ENCODE data around the gene SASH1.

Gene SASH1

GRCh38 chr6:148516617-148517016 lies 174.0 kb downstream of the SASH1 start:
- DNase-seq: no peak

DNA sequence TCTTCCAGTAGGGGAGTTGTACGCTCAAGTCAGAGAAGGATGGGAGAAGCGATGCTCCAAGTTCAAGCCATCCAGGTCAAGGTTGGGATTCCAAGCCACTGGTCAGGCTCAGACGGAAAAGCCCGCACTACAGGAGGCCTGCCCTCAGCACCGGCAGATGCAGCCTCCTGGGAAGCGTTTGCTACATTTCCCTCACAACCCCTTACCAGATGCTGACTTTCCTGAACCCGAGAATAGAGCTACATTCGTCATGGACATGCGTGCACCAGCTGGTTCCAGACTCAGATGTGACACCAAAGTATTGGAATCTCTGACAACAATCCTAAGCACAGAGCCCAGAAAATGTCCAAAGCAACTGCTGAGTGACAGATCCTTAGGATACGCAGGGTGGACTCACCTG lies 174.8 kb downstream of the SASH1 start:
- no peak for DNase-seq

DNA sequence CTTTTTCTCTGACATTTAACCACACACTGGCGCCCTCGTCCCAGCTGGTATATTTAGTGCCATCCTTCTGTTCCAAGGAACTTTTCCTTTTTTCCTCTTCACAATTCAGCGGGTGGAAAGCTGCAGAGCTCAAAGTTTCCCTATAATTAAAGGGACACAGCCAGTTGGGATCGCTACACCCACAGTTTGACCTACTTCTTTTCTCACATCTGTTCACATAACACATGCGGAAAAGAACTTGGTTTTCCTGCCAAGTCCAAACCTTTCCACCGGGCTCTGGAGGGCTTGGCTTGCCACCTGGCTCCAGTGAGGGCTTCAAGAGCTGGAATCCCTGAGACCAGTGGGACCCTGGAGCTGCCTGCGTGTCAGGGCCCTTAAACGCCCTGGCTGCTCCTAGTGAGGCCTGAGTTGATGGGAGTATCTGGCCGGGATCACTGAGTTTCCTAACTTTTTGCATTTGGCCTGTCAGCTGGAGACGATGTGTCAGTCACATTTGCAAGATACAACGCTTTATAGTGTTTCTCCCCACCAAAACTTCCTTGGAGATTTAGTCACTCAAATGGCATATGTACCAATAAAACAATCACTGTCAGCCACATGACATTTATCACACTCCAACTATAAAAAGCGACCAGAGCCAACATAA lies 176.0 kb downstream of the SASH1 start:
- DNase-seq: no peak

DNA sequence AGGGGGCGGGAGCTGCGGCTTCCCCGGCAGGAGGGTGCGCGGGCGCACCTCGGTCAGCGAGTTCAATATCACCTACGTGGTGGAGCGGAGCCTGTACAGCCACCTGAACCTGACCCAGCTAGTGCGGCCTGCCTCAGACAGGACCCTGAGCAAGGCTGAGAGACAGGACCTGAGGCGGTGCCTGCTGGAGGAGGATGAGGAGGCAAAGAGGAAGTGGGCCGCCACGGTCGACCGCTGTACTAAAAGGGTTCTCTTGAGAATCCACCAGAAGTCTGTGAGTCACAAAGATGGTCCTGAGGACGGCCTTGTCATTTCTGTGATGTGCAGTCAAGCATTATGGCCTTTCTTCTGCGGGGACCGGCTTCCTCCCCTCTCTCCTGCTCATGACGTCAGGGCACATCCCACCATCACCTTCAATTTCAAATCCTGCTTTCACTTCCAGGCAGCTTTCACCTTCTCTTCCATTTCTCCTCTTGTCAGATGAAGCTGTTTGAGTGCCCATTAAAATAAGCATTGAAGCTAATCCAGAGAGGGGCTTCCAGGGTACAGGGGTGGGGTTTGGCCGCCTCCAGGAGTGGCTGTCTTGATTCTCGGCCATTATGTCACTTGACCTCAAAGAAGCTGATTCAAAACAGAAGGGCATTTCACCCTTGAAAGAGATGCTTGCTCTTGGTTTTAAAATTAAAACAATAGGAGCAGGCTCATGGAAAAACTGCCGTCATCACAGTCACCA lies 177.6 kb downstream of the SASH1 start:
- DNase-seq: peak in 1 of 56 donors; percentile 28

DNA sequence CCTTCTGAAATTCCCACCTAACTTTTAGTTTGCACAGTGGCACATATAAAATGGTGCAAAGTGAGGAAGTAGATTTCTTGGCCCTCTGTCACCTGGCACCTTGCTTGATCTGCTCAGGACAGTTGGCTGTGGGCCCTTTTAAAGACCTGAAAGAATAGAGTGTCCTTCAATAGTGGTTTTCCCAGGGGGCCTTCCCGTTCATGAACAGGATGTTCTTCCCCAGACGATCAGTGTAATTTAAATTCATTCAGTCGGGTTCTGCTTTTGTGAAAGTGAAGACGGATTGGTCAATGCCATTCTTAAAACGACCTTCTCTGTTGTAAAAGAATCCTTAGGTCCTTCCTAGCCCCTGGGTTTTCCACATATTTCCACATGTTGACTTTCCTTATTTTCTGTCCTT lies 178.5 kb downstream of the SASH1 start:
- DNase-seq: peak in 2 of 56 donors; percentile 27 to 58

DNA sequence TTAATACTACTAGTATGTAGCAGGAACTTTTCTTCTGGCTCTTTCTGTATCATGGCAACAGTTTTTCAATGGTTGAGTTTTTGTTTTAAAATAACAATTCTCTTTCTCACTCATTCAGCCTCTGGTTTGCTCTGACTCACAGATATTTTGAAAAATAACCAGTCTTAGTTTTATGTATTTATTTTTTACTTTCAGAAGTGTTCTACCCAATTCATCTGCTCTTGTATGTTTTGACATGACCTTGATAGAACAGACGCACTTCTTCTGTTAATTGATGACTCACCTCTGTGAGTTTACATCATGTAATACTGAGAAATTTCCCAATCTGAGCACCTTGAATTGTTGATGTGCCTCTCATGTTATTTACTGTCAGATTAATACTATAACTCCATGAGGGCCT lies 178.9 kb downstream of the SASH1 start:
- no peak for DNase-seq

DNA sequence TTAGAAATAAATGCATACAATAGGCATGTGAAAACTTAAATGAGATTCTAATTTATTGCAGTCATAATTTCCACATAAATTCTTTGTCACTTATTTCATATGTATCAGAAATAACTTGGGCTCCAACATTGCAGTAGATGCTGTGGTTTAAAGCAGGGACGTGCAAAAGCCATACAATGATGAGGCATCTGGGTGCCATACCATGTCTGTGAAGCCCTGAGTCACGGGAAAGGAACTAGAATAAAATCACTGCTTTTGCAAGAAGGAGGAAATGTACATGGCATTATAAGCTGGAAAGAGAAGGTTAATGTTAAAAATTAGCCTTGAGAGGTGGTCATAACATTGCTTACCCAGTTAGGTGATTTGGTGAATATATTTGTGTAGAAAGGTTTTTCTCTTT lies 180.4 kb downstream of the SASH1 start:
- no peak for DNase-seq

DNA sequence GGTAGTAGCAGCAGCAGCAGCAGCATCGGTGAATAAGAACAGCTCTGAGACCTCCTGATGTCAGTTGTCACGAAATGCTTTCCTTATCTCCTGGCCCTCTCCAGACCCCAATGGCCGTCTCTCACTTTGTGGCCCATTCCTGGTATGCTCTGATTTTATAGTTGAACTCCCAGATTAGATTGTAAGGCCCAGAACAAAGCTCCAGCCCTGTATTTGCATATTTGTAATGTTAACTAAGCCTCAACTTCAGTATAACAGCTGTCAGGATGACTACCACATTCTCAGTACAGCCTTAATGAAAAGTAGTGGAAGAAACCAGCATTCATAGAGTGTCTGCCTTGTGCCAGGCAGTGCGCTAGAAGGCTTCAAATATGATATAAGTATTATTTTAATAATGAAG lies 180.9 kb downstream of the SASH1 start:
- DNase-seq: no peak

DNA sequence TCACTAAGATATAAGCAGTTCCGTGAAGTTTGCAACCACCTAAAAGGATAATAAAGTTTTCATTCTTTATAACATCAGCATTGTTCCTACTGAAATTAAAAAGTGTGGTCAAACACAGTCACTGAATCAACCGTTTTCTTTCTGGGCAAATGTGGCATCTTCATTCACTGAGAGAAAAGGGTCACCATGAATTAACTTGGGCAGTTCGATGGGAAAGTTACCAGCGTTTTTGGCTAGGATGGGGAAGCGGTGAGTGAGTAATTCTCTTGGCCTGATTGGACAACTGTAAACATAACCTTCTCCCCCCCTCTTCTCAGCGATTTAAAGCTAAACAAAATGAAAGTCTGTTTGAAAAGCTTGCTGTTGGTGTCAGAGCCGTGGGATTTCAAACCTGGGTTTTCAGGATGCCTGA lies 181.8 kb downstream of the SASH1 start:
- peak in 2 of 56 donors; percentile 29 to 35 for DNase-seq

GRCh38 chr6:148524976-148525375 lies 182.3 kb downstream of the SASH1 start:
- DNase-seq: no peak

DNA sequence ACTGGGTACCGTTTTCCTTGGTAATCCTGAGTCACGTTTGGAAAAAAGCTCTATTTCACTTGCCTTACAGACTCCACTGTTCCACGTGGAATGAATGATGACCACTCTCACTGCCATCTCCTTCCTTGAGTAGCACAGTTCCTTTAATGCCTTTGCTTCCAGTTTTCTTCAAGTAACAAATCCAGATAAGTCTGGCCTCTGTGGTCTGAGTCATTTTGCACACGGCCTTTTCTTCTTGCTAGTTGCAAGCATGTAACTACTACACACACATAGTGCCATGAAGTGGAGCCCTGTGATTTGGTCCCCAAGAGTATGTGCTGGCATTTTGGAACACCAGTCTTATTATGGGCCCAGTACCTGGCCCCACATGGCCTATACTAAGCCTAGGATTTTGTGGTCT lies 182.8 kb downstream of the SASH1 start:
- DNase-seq: no peak

- DNase-seq: no peak
These were observed 183.5 kb downstream of the SASH1 start for GRCh38 chr6:148526145-148526544.

GRCh38 chr6:148528292-148528691 lies 185.7 kb downstream of the SASH1 start:
- DNase-seq: peak in 18 of 56 donors; percentile 28 to 59 (median 40)

DNA sequence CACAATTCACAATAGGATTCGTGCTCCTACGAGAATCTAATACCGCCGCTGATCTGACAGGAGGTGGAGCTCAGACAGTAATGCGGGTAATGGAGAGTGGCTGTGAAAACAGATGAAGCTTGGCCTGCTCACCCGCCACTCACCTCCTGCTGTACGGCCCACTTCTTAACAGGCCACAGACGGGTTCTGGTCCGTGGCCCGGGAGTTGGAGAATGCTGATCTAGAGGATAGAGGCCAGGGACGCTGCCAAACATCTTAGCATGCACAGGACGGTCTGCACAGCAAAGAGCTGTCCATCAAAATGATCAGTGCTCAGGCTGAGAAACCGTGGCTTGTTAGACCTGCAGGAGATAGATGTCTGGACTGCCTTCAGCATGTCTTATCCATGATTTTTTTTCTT lies 186.4 kb downstream of the SASH1 start:
- peak in 20 of 56 donors; percentile 23 to 71 (median 46) for DNase-seq

GRCh38 chr6:148530394-148530953 lies 187.8 kb downstream of the SASH1 start:
- peak in 6 of 56 donors; percentile 24 to 56 (median 32) for DNase-seq

DNA sequence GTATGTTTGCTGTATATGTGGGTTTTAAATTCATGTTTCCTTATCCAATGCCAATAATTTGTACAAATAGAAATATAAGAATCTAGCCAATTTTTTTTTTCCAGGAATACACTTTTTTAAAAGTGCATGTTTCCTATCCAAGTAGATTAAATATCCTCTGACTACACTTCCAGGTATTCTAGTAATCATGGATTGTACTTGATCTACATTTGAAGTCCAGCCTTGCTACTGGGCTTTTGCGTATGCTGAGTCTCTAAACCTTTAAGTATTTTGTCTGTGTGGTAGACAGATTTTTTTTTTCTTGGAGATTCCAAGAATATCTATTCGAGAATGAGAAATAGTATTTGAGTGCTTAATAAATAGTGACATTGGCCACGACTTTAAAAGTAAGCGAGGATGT lies 188.3 kb downstream of the SASH1 start:
- no peak for DNase-seq

- DNase-seq: no peak
These were observed 190.1 kb downstream of the SASH1 start for GRCh38 chr6:148532698-148533097.

DNA sequence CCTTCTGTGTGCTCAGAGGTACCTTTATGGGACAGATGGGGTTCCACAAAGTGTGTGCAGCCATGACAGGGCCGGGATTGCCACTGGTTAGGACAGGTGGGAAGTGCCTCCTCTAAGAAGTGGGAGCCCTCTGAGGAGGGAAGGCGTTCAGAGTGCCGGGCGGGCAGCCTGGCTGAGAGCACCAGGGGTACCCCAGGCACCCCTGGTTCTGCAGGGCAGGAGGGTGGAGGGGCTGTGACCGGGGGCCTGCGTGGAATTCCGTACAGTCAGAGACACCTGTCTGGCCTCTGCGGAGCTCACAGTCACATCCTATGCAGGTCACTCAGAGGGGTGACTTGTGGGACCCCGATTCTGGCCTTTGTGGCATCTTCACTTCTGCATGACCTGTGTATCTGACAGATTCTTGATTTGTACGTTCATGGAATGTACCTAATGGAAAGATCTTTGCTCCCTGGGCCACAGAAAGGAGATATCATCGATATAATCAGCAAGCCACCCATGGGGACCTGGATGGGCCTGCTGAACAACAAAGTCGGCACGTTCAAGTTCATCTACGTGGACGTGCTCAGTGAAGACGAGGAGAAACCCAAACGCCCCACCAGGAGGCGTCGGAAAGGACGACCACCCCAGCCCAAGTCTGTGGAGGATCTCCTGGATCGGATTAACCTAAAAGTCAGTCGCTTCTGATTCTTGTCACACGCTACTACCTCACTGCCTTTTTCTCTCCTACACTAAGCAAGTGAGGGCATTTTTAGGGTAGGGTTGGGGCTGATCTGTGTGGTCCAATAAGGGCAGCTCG lies 190.9 kb downstream of the SASH1 start:
- DNase-seq: no peak

GRCh38 chr6:148534871-148535270 lies 192.2 kb downstream of the SASH1 start:
- DNase-seq: no peak

DNA sequence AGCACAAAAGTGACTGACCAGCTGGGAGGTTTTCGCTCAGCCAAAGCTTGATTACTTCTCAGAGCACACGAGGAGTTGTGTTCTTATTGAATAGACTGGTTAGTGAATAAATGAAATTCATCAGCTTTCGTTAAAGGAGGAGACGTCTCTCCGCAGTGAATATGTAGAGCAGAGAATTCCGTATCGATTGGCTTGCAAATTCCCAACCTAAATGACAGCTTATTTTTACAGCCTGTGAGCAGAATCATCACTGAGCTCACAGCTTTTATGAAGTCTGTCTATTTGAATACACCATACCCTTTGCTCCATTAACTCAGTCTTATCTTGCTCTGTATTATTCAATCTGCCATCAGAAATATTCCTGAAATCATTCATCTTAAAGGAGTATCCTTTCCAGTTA lies 192.7 kb downstream of the SASH1 start:
- no peak for DNase-seq

DNA sequence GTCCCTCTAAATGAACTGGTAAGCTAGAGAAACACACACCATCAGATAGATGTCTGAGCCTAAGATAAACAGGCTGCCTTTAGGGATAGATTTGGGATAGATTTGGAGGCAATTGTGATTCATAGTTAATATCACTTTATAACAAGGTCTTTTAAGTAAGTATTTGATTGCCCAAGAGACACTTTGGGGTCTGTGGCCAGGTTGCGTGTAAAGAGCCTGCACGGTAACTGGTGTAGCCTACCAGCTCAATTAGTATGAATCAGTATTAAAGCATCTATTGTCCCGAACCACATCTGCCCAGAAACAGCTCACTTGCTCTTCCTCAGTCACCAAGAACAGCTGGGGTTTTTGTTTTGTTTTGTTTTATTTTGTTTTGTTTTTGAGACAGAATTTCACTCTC lies 193.3 kb downstream of the SASH1 start:
- peak in 3 of 56 donors; percentile 25 to 31 (median 26) for DNase-seq

Data from nucleus accumbens (tissue), 56 donors.